AG04449 (cell line): ENCODE data around the gene HTR7.

Experiments
- CTCF ChIA-PET: fragments of 350-600 bp; formaldehyde crosslinking; extraction: SDS; loops from one replicate; lab custom pipeline; 2021; ENCODE audit warnings: antibody characterized with exemption; lab: Yijun Ruan, JAX
- POLR2A ChIA-PET: fragments of 400-600, 350-600 bp; formaldehyde crosslinking; extraction: SDS; loops from one replicate; lab custom pipeline; 2020; ENCODE audit warnings: antibody characterized with exemption, inconsistent platforms; lab: Yijun Ruan, JAX
- DNase-seq: peaks from one replicate; pipeline ENCODE4 v3.0.0-alpha.2; 2010; ENCODE audit warnings: low read depth, low spot score
- H3K4me3 ChIP-seq: 2 replicates; pipeline ENCODE4 v1.5.1; 2011; ENCODE audit warnings: low read depth, mild to moderate bottlenecking, control low read depth, low read length
- TF ChIP-seq, protein P1 (sequence below): IDR thresholded peaks from one replicate; pipeline ENCODE4 v1.5.1; 2011; ENCODE audit warnings: mild to moderate bottlenecking, moderate library complexity, low read length, control low read depth, inconsistent platforms; ENCODE audit not compliant: insufficient read depth; ENCODE audit errors: missing control alignments

Gene HTR7

GRCh38 chr10:90856964-90857634 lies 740 bp downstream of the HTR7 start:
- ChIA-PET CTCF (interaction anchor here (0.8 to 16.7 kb wide), 8 partner anchors 9 to 443 kb away, joined by 3 to 532 read pairs (median 6); partner anchors contain the start of gene RPP30), POLR2A (no interaction called here)
- peak overlapping the region; percentile 63 for H3K4me3 ChIP-seq
- TF ChIP-seq, protein P1, sequence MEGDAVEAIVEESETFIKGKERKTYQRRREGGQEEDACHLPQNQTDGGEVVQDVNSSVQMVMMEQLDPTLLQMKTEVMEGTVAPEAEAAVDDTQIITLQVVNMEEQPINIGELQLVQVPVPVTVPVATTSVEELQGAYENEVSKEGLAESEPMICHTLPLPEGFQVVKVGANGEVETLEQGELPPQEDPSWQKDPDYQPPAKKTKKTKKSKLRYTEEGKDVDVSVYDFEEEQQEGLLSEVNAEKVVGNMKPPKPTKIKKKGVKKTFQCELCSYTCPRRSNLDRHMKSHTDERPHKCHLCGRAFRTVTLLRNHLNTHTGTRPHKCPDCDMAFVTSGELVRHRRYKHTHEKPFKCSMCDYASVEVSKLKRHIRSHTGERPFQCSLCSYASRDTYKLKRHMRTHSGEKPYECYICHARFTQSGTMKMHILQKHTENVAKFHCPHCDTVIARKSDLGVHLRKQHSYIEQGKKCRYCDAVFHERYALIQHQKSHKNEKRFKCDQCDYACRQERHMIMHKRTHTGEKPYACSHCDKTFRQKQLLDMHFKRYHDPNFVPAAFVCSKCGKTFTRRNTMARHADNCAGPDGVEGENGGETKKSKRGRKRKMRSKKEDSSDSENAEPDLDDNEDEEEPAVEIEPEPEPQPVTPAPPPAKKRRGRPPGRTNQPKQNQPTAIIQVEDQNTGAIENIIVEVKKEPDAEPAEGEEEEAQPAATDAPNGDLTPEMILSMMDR: no peak
- DNase-seq: no peak

DNA sequence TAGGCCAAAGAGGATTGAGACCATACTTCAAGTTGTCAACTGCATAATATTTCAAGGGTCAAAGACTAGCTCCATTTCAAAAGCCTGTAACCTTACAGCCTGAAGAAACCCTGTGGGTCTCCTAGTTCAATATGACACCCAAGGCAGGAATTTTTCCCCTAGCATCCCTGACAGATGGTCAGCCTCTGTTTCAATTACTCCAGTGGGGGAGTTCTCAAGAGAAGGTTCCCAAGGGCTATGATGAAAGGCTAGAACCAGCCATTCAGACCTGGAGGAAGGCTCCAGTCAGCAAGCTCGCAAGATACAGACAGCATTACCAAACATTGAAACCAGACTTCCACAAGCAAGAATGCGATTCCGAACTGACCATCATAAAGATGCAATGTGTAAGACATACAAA lies 1.6 kb downstream of the HTR7 start:
- ChIA-PET CTCF (interaction anchor here (1.0 to 16.7 kb wide), 6 partner anchors 9 to 443 kb away, joined by 3 to 532 read pairs (median 6); no protein-coding TSS in a partner anchor), POLR2A (no interaction called here)
- TF ChIP-seq, protein P1: no peak
- H3K4me3 ChIP-seq: no peak overlapping the region
- no peak for DNase-seq

DNA sequence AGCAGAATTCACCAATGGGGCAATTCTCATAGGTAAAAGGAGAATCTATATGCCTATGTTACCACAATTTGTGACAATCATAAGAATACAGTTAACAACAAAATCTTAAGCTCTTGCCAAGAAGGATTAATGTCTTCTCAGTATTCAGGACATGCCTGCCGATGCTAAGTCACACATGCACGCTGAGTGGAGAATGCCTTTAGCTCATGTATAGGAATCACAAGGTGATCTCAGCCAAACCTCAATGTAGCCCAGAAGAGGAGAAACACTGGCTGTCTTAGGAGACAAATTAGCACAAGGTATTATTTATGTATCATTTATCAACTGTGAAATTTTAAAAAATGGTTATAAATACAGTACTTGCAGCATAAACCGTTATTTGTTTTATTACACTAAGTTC lies 2.7 kb downstream of the HTR7 start:
- DNase-seq: no peak
- no peak overlapping the region for H3K4me3 ChIP-seq
- CTCF ChIA-PET: interaction anchor here (0.6 to 3.0 kb wide), 2 partner anchors 11 to 918 kb away, joined by 3 to 19 read pairs; no protein-coding TSS in a partner anchor
- POLR2A ChIA-PET: no interaction called here
- TF ChIP-seq, protein P1: no peak

GRCh38 chr10:90849956-90850749 lies 7.7 kb downstream of the HTR7 start:
- POLR2A ChIA-PET: no interaction called here
- DNase-seq: no peak

GRCh38 chr10:90847436-90847835 lies 10.4 kb downstream of the HTR7 start:
- POLR2A ChIA-PET: no interaction called here
- no peak overlapping the region for H3K4me3 ChIP-seq
- CTCF ChIA-PET: interaction anchor here (1.0 to 1.7 kb wide), 5 partner anchors 9 to 97 kb away, joined by 3 to 8 read pairs (median 5); partner anchors contain the start of gene HTR7
- TF ChIP-seq, protein P1: no peak
- DNase-seq: no peak

More at GRCh38 chr10:90849956-90850749, 7.7 kb downstream of the HTR7 start:
- CTCF ChIA-PET: no interaction called here
- no peak overlapping the region for H3K4me3 ChIP-seq
- TF ChIP-seq, protein P1: no peak

GRCh38 chr10:90846746-90847145 lies 11.1 kb downstream of the HTR7 start:
- ChIA-PET POLR2A (no interaction called here), CTCF (interaction anchor here (0.9 to 1.7 kb wide), 3 partner anchors 10 to 16 kb away, joined by 3 to 8 read pairs (median 6); partner anchors contain the start of gene HTR7)
- no peak overlapping the region for H3K4me3 ChIP-seq
- TF ChIP-seq, protein P1: no peak
- no peak for DNase-seq
